Erythroblast (primary cell): ENCODE measurements around the gene FAM163A.
"Not testable (repeated sequence)": the region's sequence is repeated elsewhere in the genome, so short reads cannot be mapped to it uniquely, and the experiment has no call there.

Source experiments
- DNase-seq, 2 experiments: peaks; one replicate each; lab custom pipeline; 2025; lab: John Stamatoyannopoulos, UW
- GATA1 ChIP-seq: IDR thresholded peaks from 2 replicates; pipeline ENCODE4 v1.6.1; 2011; ENCODE audit warnings: low read depth, mild to moderate bottlenecking, control low read depth, low read length, moderate library complexity
- POLR2A ChIP-seq: IDR thresholded peaks from 2 replicates; pipeline ENCODE4 v1.6.1; 2011; ENCODE audit warnings: mild to moderate bottlenecking, low read length

The FAM163A gene

GRCh38 chr1:179840107-179840506 lies 97.0 kb downstream of the FAM163A start:
- TF ChIP-seq GATA1 (no peak), POLR2A (no peak)
- no peak for DNase-seq

- no peak for TF ChIP-seq POLR2A
- TF ChIP-seq GATA1, result no peak
- no peak for DNase-seq
These were observed 105.1 kb downstream of the FAM163A start for GRCh38 chr1:179848233-179848632.

- TF ChIP-seq GATA1 (no peak), POLR2A (no peak)
- DNase-seq, result no peak
These were observed 110.0 kb downstream of the FAM163A start for GRCh38 chr1:179853102-179853501.

- DNase-seq, result not testable (repeated sequence)
These were observed 112.7 kb downstream of the FAM163A start for GRCh38 chr1:179855831-179856230.

- no peak for TF ChIP-seq GATA1
- no peak for DNase-seq
These were observed 113.2 kb downstream of the FAM163A start for GRCh38 chr1:179856296-179856695.

- no peak for DNase-seq
- no peak for TF ChIP-seq GATA1
- TF ChIP-seq POLR2A, result no peak
These were observed 113.9 kb downstream of the FAM163A start for GRCh38 chr1:179857009-179857408.

GRCh38 chr1:179860652-179861051 lies 117.6 kb downstream of the FAM163A start:
- DNase-seq, result no peak
- TF ChIP-seq POLR2A (no peak), GATA1 (no peak)

GRCh38 chr1:179865377-179865776 lies 122.3 kb downstream of the FAM163A start:
- TF ChIP-seq POLR2A, result no peak
- no peak for TF ChIP-seq GATA1
- DNase-seq, result no peak
